OCI-M2 (cell line): ENCODE results near the gene PPP5C.
"Not testable (repeated sequence)": the region's sequence is repeated elsewhere in the genome, so short reads cannot be mapped to it uniquely, and the experiment has no call there.

ENCODE experiments used
- DNase-seq: peaks from one replicate; lab custom pipeline; 2025; ENCODE audit not compliant: unreplicated experiment; lab: John Stamatoyannopoulos, UW

The PPP5C gene

GRCh38 chr19:46383846-46384245 lies 37.0 kb downstream of the PPP5C start:
- DNase-seq, result no peak

- DNase-seq, result no peak
These were observed 37.5 kb downstream of the PPP5C start for GRCh38 chr19:46384396-46384795.

- no peak for DNase-seq
These were observed 38.7 kb downstream of the PPP5C start for GRCh38 chr19:46385636-46386035.

- no peak for DNase-seq
These were observed 39.3 kb downstream of the PPP5C start for GRCh38 chr19:46386151-46386550.

GRCh38 chr19:46386996-46387712 lies 40.3 kb downstream of the PPP5C start:
- no peak for DNase-seq

- DNase-seq, result no peak
These were observed 40.8 kb downstream of the PPP5C start for GRCh38 chr19:46387713-46388130.

GRCh38 chr19:46388311-46389095 lies 41.6 kb downstream of the PPP5C start:
- DNase-seq, result no peak

GRCh38 chr19:46390121-46390858 lies 43.4 kb downstream of the PPP5C start:
- no peak for DNase-seq

- DNase-seq, result no peak
These were observed 44.0 kb downstream of the PPP5C start for GRCh38 chr19:46390866-46391265.

- no peak for DNase-seq
These were observed 44.7 kb downstream of the PPP5C start for GRCh38 chr19:46391296-46392251.

GRCh38 chr19:46392252-46392801 lies 45.4 kb downstream of the PPP5C start:
- DNase-seq, result no peak

GRCh38 chr19:46392837-46393236 lies 46.0 kb downstream of the PPP5C start:
- DNase-seq, result no peak

- DNase-seq, result no peak
These were observed 46.8 kb downstream of the PPP5C start for GRCh38 chr19:46393456-46394401.

- no peak for DNase-seq
These were observed 47.5 kb downstream of the PPP5C start for GRCh38 chr19:46394402-46394797.

- not testable (repeated sequence) for DNase-seq
These were observed 51.1 kb downstream of the PPP5C start for GRCh38 chr19:46397801-46398479.

GRCh38 chr19:46402725-46403124 lies 55.8 kb downstream of the PPP5C start:
- no peak for DNase-seq

- DNase-seq, result peak; percentile 14
These were observed 57.3 kb downstream of the PPP5C start for GRCh38 chr19:46404055-46404752.
